Hindlimb muscle (tissue), 1 donor: Measurements from ENCODE around the gene C2. TPM values are rescaled to one million over a fixed set of nuclear protein-coding genes. Genes with fewer than 3 reads are reported as not detected.
"Not testable (repeated sequence)": the region's sequence is repeated elsewhere in the genome, so short reads cannot be mapped to it uniquely, and the experiment has no call there.

Experiments
- DNase-seq: peaks from one replicate; pipeline ENCODE4 v3.0.0-alpha.2; 2013
- polyA plus RNA-seq: library from polyadenylated mRNA; unstranded; fragments of 120-200 nt; gene quantifications from one replicate; pipeline ENCODE4 v1.2.1, GENCODE V29; 2013; ENCODE audit not compliant: insufficient read length

Gene C2
- polyA plus RNA-seq, 1 donor, result 11.1 TPM

DNA sequence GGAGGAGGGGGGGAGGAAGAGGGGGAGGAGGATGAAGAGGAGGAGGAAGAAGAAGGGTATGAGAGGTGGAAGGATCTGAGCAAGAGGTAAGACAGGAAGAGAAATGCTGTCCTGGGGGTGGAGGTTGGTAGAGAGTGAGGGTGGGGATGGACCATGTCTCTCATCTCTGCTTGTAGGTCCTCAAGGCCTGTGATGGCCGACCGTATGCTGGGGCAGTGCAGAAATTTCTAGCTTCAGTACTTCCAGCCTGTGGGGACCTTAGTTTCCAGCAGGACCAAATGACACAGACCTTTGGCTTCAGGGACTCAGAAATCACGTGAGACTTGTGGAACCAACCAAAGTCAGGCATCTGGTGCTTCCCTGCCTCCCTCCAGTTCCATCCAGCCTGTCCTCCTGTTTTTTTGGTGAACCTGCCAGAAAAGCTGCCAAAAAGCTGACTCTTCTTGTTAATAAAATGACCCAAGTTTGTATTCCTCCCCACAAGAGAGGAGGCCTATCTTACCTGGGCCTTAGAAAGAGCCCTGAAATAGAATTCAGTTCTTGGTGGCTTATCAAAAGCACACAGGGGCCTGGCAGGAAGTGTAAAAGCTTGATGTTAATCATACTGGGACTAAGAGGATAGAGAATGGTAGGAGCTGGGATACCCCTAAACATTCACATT, 51.9 kb downstream of the C2 start:
- DNase-seq, result no peak

DNA sequence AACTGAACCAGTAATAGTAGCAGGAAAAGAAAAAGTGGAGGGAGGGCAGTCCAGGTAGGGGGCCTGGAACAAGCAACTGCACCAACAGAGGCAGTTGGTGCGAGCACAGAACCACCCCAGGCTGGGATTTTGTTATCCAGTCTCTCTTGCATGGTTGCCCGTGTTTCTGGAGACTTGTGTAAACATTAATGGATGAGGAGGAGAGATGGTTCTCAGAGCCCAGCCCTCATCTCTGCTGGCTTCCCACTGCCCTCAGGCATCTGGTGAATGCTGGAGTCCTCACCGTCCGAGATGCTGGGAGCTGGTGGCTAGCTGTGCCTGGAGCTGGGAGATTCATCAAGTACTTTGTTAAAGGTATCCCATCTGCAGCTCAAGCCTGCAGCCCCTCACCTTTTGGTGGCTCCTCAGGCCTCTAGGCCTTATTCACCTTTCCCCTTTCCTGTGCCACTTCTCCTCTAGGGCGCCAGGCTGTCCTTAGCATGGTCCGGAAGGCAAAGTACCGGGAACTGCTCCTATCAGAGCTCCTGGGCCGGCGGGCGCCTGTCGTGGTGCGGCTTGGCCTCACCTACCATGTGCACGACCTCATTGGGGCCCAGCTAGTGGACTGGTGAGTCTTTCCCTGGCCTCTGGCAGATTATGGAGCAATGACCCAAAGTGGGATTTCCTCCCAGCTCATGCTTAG, 52.8 kb downstream of the C2 start:
- DNase-seq, result not testable (repeated sequence)

GRCh38 chr6:31980998-31981397, 53.5 kb downstream of the C2 start:
- not testable (repeated sequence) for DNase-seq

DNA sequence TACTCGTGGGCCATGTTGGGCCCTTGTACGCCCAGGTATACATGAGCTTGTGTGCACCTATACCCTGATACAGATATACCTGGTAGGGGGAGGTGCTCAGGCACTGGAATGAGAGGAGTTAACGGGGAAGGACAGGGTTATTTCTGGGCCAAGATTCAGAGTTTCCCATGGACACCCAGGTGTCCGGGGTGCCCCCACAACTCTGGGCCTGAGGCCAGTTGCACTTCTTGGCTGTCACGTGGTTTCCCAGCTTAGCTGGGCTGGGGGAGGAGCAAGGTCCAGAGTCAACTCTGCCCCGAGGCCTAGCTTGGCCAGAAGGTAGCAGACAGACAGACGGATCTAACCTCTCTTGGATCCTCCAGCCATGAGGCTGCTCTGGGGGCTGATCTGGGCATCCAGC, 54.2 kb downstream of the C2 start, which contains the start of gene C4A:
Gene C4A (plus strand): TSS at position 314 of the 400 bp plus-strand sequence. CDS start 51 bp downstream, at position 365.
- DNase-seq, result not testable (repeated sequence)

DNA sequence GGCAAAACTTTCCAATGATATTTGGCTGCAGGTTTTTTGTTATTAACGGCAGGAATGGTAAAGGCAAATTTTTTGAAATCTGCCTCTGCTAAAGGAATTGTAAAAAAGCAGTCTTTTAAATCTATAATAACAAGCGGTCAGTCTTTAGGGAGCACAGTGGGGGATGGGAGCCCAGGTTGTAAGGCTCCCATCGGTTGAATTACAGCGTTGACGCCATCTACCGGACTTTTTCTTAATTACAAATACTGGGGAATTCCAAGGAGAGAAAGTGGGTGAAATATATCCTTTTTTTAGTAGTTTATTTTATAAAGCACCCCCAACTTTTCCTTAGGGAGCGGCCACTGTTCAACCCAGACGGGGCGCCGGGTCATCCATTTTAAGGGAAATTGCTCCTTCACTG, 61.8 kb downstream of the C2 start:
- not testable (repeated sequence) for DNase-seq

DNA sequence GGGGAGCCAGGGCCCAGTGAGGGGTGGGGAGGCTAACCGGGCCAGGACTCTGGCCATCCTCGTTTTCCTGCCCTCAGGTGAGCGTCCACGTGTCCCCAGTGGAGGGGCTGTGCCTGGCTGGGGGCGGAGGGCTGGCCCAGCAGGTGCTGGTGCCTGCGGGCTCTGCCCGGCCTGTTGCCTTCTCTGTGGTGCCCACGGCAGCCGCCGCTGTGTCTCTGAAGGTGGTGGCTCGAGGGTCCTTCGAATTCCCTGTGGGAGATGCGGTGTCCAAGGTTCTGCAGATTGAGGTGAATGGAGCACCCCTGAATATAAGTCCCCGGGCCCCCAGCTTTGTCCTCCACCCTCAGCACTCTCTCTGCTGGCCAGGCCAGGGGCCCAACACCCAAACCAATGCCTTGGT, 66.9 kb downstream of the C2 start:
- DNase-seq, result not testable (repeated sequence)

Other genes starting within 250 kb of the C2 start
- 6.3 TPM for gene LY6G5C, start 246.7 kb upstream of the C2 start, polyA plus RNA-seq
- gene ABHD16A, start 224.4 kb upstream of the C2 start, polyA plus RNA-seq, result 54.6 TPM
- gene LY6G6F, start 220.9 kb upstream of the C2 start, polyA plus RNA-seq, result not detected
- not detected for gene LY6G6D, start 212.4 kb upstream of the C2 start, polyA plus RNA-seq
- 0.28 TPM for gene LY6G6C, start 206.0 kb upstream of the C2 start, polyA plus RNA-seq
- gene MPIG6B, start 204.3 kb upstream of the C2 start, polyA plus RNA-seq, result 0.71 TPM
- 128 TPM for gene DDAH2, start 198.4 kb upstream of the C2 start, polyA plus RNA-seq
- 116 TPM for gene CLIC1, start 191.2 kb upstream of the C2 start, polyA plus RNA-seq
- gene MSH5, start 187.7 kb upstream of the C2 start, polyA plus RNA-seq, result 14.4 TPM
- gene SAPCD1, start 165.1 kb upstream of the C2 start, polyA plus RNA-seq, result 2.4 TPM
- gene VWA7, start 150.4 kb upstream of the C2 start, polyA plus RNA-seq, result 2.5 TPM
- 48.6 TPM for gene VARS1, start 132.0 kb upstream of the C2 start, polyA plus RNA-seq
- 51.7 TPM for gene LSM2, start 120.8 kb upstream of the C2 start, polyA plus RNA-seq
- gene HSPA1L, start 112.4 kb upstream of the C2 start, polyA plus RNA-seq, result 3.7 TPM
- gene HSPA1A, start 112.2 kb upstream of the C2 start, polyA plus RNA-seq, result 84.3 TPM
- gene HSPA1B, start 100.0 kb upstream of the C2 start, polyA plus RNA-seq, result 61.2 TPM
- 17.7 TPM for gene NEU1, start 64.9 kb upstream of the C2 start, polyA plus RNA-seq
- 0.23 TPM for gene SLC44A4, start 48.7 kb upstream of the C2 start, polyA plus RNA-seq
- gene EHMT2, start 30.0 kb upstream of the C2 start, polyA plus RNA-seq, result 33.6 TPM
- gene ZBTB12, start 25.6 kb upstream of the C2 start, polyA plus RNA-seq, result 10.9 TPM
- gene CFB, start 18.4 kb downstream of the C2 start, polyA plus RNA-seq, result 1.7 TPM
- 69.7 TPM for gene NELFE, start 31.3 kb downstream of the C2 start, polyA plus RNA-seq
- 28.5 TPM for gene SKIC2, start 31.5 kb downstream of the C2 start, polyA plus RNA-seq
- gene DXO, start 44.4 kb downstream of the C2 start, polyA plus RNA-seq, result 16.8 TPM
- gene C4A, start 54.3 kb downstream of the C2 start, polyA plus RNA-seq, result 55.9 TPM
- 67.2 TPM for gene C4B, start 87.1 kb downstream of the C2 start, polyA plus RNA-seq
- 1.8 TPM for gene CYP21A2, start 110.7 kb downstream of the C2 start, polyA plus RNA-seq
- gene TNXB, start 181.6 kb downstream of the C2 start, polyA plus RNA-seq, result 125 TPM
- gene ATF6B, start 200.5 kb downstream of the C2 start, polyA plus RNA-seq, result 49.0 TPM
- 3.6 TPM for gene FKBPL, start 202.6 kb downstream of the C2 start, polyA plus RNA-seq
- gene PRRT1, start 224.2 kb downstream of the C2 start, polyA plus RNA-seq, result 1.6 TPM
- gene PPT2, start 226.4 kb downstream of the C2 start, polyA plus RNA-seq, result 42.8 TPM
- 29.5 TPM for gene EGFL8, start 236.9 kb downstream of the C2 start, polyA plus RNA-seq
- gene AGPAT1, start 248.4 kb downstream of the C2 start, polyA plus RNA-seq, result 66.1 TPM